HL-60/S4 treated with retinoic acid at 250 ng/mL for 4 days and 3 days (cell line): Measurements from ENCODE around the gene HK1.

Experiments
- in situ Hi-C: fragments of 300-500 bp; cut with MboI; formaldehyde crosslinking; loops from 2 replicates; pipeline ENCODE4 v1.7.0; 2022; ENCODE audit warnings: low sequenced_read_pairs

Gene HK1

DNA sequence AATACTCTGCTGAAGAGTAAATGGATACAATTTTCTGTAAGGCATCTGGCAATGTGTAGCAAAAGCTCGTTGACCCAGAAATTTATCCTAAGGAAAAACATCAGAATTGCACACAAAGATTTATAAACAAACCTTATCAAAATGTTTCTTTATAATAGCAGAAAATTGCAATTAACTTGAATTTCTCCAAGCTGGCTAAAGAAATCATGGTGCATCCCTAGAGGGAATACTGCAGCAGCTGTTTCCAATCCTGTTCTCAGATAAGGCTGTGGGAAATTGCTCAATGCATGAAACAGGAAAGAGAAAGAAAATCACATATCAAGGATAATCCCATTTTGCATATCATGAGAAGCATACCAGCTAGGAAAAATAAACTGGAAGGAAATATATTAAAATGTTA lies 119.7 kb downstream of the HK1 start:
- in situ Hi-C loops, result no loop called here

DNA sequence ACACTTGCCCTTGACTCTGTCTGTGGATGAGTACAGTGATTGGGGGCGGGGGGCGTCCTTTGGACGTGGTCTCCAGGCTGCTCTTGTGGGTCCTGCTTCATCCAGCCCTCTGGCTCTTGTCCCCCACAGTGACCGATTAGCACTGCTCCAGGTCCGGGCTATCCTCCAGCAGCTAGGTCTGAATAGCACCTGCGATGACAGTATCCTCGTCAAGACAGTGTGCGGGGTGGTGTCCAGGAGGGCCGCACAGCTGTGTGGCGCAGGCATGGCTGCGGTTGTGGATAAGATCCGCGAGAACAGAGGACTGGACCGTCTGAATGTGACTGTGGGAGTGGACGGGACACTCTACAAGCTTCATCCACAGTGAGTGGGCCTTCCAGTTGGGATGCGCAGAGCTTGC lies 120.2 kb downstream of the HK1 start:
- in situ Hi-C loops, result no loop called here

DNA sequence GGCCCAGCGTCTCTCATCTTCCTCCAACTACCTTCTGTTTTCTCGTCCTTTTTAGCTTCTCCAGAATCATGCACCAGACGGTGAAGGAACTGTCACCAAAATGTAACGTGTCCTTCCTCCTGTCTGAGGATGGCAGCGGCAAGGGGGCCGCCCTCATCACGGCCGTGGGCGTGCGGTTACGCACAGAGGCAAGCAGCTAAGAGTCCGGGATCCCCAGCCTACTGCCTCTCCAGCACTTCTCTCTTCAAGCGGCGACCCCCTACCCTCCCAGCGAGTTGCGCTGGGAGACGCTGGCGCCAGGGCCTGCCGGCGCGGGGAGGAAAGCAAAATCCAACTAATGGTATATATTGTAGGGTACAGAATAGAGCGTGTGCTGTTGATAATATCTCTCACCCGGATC lies 122.6 kb downstream of the HK1 start:
- in situ Hi-C loops, result loop anchor here (10.0 kb wide), 1 partner anchor 166 kb away; no protein-coding TSS in a partner anchor

DNA sequence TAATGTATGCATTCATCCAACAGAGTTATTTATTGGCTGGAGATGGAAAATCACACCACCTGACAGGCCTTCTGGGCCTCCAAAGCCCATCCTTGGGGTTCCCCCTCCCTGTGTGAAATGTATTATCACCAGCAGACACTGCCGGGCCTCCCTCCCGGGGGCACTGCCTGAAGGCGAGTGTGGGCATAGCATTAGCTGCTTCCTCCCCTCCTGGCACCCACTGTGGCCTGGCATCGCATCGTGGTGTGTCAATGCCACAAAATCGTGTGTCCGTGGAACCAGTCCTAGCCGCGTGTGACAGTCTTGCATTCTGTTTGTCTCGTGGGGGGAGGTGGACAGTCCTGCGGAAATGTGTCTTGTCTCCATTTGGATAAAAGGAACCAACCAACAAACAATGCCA lies 123.1 kb downstream of the HK1 start:
- in situ Hi-C loops, result loop anchor here (10.0 kb wide), 1 partner anchor 167 kb away; no protein-coding TSS in a partner anchor

DNA sequence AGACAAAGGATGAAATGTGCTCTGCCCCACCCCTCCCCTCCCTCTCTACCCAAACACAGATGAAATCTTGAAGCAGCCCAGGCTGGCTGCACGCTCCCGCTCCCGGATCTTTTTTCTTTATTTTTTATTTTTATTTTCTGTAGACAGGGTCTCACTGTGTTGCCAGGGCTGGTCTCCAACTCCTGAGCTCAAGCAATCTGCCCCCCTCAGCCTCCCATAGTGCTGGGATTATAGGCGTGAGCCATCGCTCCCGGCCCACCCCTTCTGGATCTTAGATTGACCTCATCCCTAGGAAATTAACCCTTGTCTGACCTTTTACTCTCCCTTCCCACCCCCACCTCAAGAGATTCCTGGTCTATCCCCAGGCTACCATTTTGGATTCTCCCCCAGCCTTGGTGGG lies 124.1 kb downstream of the HK1 start:
- in situ Hi-C loops, result loop anchor here (10.0 kb wide), 1 partner anchor 168 kb away; no protein-coding TSS in a partner anchor

DNA sequence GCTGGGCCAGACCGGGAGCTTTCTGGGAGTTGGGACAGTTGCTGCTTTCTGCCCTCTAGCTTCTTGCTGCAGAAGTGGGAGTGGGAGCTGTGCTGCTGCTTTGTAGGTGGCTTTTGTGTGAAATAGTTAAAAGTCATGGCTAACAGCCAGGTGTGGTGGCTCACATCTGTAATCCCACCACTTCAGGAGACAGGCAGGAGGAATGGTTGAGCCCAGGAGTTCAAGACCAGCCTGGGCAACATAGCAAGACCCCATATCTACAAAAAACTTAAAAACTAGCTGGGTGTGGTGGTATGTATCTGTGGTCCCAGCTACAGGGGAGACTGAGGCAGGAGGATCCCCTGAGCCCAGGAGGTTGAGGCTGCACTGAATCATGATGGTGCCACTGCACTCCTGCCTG lies 124.8 kb downstream of the HK1 start:
- in situ Hi-C loops, result loop anchor here (10.0 kb wide), 1 partner anchor 168 kb away; no protein-coding TSS in a partner anchor

DNA sequence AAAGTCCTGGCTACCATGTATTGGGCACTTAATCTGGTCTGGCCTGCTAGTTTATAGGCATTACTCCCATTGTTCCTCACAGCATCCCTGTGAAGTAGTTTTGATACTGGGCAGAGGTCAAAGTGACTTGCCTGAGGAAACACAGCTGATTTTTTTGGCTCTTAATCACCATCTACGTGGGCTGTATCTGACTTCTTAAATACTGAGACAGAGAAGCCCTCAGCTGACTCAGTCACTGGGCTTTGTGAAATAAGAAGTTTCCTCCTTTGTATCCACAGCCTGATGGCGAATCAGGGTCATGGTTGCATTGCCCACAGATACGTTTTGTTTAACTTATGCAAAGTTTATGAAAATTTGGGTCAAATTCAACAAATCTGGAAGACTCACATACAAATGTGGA lies 125.2 kb downstream of the HK1 start:
- in situ Hi-C loops, result loop anchor here (10.0 kb wide), 1 partner anchor 169 kb away; no protein-coding TSS in a partner anchor

DNA sequence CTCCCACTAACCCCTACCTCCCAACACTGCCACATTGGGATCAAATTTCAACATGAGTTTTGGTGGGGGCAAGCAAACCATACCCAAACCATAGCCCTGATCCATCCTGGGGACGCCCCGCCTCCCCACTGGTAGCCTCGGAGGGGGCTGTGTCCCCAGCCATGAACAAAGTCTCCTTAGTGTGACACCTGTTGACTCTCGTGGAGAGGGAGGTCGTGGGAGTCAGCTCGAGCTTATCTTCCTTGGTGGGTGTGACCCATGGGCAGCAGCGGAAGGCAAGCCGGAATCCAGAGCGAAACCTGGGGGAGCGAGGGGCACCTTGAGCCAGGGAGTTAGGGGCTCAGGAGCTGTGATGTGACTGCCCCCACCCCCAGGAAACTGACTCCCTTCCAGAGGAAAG lies 126.5 kb downstream of the HK1 start:
- in situ Hi-C loops, result loop anchor here (10.0 kb wide), 1 partner anchor 170 kb away; no protein-coding TSS in a partner anchor

DNA sequence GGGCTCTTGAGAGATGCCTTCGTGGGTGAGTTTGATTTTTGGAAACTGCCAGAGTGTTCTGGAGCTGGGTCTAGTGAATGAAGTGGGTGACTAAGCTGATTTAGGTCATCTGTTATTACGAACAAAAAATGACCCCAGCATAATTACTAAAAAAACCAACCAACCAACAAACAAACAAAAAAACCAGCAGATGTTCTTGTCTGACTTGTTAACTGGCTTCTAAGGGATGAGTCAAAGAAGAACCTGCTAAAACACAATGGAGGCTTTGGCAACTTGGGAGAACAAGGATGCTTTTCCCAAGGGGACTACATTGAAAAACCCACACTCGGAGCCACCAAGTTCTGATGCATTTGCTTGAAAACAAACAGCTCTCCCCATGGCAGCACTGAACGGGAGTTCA lies 126.9 kb downstream of the HK1 start:
- in situ Hi-C loops, result loop anchor here (10.0 kb wide), 1 partner anchor 170 kb away; no protein-coding TSS in a partner anchor

DNA sequence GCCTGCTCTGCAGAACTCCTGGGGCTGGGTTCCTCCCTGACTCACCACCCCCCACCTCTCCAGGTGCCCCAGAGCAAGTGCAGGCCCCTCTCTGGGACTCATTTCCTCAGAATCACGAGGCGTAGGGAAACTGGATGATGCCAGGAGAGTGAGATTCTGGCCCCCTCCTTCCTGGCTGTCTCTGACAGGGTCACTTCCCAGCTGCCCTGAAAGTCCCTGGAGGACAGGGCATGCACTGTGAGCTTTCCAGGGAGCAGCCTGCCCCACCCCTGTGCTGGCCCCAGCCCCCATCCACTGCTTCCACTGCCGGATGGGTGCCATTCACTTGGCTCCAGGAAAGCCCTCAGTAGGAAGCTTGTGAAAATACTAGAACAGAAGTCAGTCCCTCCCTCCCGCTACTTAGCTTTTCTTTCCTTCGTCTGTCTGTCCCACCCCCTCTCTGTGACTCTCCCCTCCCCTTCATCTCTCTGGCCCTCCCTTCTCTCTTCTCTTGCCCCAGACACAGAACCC lies 128.1 kb downstream of the HK1 start:
- in situ Hi-C loops, result loop anchor here (10.0 kb wide), 1 partner anchor 172 kb away; no protein-coding TSS in a partner anchor

DNA sequence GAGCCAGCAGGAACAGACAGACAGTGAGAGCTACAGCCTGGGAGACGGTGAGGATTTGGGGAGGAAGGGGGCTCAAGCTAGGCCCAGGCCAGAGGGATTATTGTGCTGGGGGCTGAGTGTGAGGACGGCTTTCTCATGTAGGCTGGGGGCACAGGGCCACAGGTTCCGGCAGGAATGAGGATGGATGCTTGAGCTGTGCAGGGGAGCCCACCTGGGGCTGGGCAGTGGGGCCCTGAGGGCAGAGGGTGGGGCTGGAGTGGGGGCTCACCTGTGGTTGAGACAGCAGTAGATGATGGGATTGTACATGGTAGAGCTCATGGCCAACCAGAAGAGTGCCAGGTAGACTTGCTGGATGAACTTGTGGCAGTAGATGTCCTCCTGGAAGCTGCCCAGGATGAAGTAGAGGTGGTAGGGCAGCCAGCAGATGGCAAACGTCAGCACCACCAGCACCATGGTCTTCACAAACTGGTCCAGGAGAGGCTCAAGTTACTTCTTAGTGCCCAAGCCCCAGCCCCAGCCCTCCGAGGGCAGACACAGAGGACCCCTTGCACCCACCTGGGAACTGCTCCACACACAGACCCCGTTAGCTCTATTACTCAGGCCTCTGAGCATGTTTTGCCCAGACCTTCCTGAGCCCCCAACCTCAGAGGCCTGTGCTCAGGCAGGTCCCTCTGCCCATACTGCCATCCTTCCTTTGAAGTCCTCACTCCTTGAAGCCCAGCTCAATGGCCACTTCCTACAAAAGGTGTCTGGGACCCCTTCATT lies 128.7 kb downstream of the HK1 start:
- in situ Hi-C loops, result loop anchor here (10.0 kb wide), 1 partner anchor 172 kb away; no protein-coding TSS in a partner anchor

DNA sequence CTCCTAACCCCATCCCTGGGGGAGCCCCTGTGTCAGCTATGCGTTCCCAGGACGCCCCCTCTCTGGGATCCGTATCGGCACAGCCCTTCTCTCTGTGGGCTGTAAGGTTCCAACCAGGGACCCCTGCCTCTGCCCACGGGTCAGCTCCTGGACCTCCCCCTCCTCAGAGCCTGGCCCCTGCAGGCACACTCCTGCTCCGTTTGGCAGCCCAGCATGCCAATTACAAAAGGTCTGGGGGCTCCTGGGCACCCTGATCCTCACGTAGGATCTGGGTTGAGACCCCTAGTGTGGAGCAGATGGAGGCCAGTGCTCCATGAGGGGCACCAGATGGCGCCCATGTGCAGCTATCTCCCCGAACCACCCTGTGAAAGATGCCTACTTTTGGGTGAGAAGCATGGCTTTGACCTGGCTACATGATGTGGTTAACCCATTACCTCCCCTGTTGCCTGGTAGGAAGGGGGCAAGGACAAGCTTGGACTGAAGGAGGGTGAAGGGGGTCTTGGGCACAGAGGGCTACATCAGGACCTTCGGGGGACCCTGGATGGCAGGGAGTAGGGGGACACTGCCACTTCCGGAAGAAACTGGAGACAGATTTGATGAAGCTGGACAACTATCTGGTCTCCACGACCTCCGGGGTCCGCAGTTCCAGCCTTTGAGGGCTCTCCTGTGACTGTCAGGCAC lies 129.5 kb downstream of the HK1 start:
- in situ Hi-C loops, result loop anchor here (10.0 kb wide), 1 partner anchor 173 kb away; no protein-coding TSS in a partner anchor

DNA sequence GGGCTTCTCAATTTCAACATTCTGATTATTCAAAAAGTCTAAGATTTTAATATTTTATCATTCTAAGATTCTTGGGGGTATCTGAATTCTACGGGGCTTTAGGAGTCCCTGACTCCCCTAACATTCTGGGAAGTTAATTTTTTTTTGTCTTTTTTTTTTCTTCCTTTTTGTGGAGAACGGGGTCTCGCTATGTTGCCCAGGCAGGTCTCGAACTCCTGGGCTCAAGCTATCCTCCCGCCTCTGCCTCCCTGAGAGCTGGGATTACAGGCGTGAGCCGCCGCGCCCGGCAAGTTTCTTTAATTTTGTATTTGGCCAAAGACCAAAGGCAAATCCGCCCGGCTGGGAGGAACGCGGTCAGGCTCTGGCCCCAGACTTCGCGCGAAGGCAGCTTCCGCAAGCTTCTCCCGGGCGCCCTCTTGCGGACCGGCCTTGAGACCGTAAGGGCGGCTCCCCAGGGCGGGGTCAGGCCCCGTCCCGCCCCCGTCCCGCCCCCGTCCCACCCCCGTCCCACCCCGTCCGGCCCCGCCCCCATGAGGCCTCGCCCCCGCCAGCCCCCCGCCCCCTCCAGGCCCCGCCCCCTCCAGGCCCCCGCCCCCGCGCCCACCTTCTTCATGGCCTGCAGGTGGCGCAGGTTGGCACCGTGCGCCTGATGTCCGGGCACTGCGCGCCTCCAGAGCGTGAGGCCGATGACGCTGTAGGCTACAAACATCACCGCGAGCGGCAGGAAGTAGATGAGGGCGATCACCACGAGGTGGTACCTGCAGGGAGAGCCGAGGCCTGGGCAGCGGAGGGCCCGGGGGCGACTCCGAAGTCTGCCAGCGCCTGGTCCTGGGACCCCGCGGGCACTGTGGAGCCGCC lies 130.3 kb downstream of the HK1 start:
- in situ Hi-C loops, result loop anchor here (10.0 kb wide), 1 partner anchor 174 kb away; no protein-coding TSS in a partner anchor

DNA sequence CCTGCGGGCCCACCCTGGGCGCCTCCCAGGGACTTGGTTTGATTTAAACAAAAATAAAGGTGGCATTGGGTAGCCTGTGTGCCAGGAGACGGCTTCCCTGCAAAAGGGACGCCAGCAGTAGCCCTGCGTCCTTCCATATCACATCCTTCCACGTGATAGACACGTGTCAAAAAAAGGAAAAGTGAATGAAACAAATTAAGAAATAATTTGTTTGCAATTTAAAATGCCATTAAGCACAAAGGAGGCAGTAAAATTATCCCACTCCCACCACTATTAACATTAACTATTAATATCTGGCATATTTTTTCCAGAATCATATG lies 130.8 kb downstream of the HK1 start:
- in situ Hi-C loops, result loop anchor here (10.0 kb wide), 1 partner anchor 174 kb away; no protein-coding TSS in a partner anchor

DNA sequence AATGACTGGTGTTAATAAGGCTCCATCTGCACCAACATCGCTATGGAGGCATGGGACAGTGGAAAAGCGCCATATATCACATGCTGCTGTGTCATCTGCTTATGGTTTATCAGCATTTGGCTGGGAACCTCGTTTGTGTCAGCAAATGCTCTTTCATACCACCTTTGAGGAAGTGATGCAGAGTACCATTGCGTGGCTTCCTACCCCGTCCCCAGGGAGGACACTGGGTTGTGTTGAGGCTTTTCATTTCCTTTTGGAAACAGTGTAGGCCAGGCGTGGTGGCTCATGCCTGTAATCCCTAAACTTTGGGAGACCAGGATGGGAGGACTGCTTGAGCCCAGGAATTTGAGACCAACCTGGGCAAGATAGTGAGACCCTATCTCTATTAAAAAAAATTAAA lies 131.7 kb downstream of the HK1 start:
- in situ Hi-C loops, result loop anchor here (10.0 kb wide), 2 partner anchors 95 to 175 kb away; no protein-coding TSS in a partner anchor

DNA sequence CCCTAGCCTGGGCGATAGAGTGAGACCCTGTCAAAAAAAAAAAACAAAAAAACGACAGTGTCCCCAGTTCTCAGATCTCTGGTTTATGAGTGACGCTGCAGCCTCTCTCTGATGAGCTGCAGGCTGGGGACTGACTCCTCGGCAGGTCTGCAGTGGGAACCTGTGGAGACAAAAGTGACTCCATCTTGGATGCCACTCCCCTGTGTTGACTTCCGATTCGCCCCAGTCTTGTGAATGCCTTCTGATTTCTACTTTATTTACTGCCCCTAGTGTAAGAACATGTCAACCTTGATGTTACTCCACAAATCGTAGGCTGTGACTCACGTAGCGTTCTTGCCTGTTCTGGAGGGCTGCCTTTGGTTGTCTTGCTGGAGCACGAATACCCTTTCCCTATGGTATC lies 132.2 kb downstream of the HK1 start:
- in situ Hi-C loops, result loop anchor here (10.0 kb wide), 1 partner anchor 94 kb away; no protein-coding TSS in a partner anchor

DNA sequence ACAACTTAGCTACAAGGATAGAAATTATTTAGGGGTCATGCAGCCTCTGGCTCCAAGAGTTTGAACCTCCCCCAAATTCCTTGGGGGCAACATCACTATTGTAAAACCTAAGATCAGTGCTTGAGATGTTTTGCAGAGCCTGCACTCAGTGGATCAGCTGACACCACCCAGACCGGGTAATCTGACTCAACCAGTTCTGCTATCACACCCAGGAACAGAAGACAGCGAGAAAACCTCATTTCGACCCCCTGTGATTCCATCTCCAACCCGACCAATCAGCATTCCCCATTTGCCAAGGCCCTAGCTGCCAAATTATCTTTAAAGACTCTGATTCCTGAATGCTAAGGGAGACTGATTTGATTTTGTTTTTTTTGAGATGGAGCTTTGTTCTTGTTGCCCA lies 133.2 kb downstream of the HK1 start:
- in situ Hi-C loops, result loop anchor here (10.0 kb wide), 1 partner anchor 93 kb away; no protein-coding TSS in a partner anchor

DNA sequence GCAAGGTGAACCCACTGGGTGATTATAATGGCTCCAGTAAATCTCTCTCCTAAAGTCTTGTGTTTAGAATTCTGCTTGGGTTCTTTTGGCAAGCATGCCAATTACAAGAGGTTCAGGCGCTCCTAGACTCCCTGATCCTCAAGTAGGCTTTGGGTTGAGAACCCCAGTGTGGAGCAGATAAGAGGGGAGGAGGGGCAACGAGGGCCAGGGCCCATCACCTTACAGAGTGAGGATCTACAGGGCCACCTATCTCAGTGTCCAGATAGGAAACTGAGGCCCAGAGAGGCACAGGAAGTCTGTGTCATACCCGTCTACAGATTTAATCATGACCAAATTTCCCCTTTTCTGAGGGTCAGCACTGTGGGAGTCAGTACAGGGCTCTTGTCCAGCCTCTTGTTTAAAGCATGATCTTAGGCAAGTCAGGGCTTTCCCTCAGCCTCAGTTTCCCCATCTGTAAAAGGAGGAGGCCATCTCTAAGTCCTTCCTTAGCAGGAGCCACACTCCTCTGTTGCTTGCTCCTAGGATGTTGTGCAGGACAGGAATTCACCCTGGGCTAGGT lies 134.0 kb downstream of the HK1 start:
- in situ Hi-C loops, result loop anchor here (10.0 kb wide), 1 partner anchor 92 kb away; no protein-coding TSS in a partner anchor

DNA sequence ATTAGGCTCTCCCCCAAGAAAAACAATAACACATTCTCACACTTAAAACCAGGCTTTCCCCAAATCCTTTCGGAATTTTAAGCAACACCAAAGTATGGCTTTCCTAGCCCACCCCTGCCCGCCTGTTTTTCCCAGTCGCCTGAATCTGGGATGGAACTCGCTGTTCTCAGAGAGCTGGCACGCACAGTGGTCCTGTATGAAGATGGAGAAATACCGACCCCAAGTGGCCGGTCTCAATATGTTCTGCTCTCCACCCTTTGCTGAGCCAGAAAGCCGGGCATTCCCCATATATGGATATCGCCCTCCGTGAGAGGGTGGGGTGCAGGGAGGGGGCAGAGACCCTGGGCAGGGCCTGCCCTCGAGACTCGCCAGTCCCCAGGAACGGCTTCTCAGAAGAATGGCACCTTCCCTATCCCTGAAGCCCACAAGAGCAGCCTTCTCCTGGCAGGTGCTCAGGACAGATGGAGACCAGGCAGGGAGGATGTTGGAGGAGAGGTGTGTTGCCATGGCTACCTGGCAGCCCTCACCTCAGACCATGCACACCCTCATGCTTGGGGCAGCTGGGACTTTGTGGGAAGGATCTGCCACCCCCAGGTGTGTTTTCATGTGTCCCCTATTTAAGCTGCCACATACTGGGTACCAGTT lies 135.0 kb downstream of the HK1 start:
- in situ Hi-C loops, result loop anchor here (10.0 kb wide), 1 partner anchor 91 kb away; no protein-coding TSS in a partner anchor
